Stomach (tissue), 4 donors: ENCODE results near the gene ACRBP.

Experiments
- CTCF ChIP-seq, 7 experiments: fragments of 450-650 bp in 4 of 7; fragments of 200-600 bp in 3 of 7; sonication (generic) in 3 of 7; IDR thresholded peaks; one replicate each; pipeline ENCODE4 v1.5.1; 2016 to 2019; ENCODE audit warnings: antibody characterized with exemption in 7 of 7, control low read depth in 2 of 7, mild to moderate bottlenecking in 1 of 7
- EP300 ChIP-seq: sonication (generic); formaldehyde crosslinking; IDR thresholded peaks from one replicate; pipeline ENCODE4 v1.6.1; 2017; ENCODE audit warnings: antibody characterized with exemption

GRCh38 chr12:6667559-6668210, 20.5 kb upstream of the ACRBP start:
- TF ChIP-seq EP300 (no peak), CTCF (IDR thresholded peaks at IDR 0.05) (no peak)
